ENCODE data around the gene TOM1. TPM values are rescaled to one million over a fixed set of nuclear protein-coding genes. Genes with fewer than 3 reads are reported as not detected.

Gene TOM1
- total RNA-seq, 6 donors from 2014 or later = 79.2 to 194 (median 94.6) TPM

DNA sequence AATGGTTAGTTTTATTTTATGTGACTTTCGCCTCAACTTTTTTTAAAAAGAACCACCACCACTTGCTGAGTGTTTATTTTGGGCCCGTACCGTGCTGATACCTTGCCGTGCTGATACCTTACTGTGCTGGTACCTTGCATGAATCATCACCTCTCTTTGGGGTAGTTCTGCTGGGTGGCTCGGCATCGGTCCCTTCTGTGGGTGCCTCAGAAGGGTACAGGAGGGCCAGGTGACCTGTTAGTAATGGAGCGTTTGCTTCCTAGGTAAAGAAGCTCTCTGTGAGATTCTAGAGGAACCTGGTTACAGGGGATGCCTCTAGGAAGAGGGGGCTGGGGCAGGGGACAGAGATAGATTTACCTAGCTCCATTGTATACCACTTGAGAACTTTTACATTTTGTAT lies 17.1 kb downstream of the TOM1 start:
- Histone ChIP-seq H3K27me3 (no peaks in the 10 kb centered on the region), H3K9me3 (no peaks in the 10 kb centered on the region), H3K36me3 (peaks cover 13 to 55% (median 44%) of the 10 kb centered on the region in 4 donors), H3K4me3 (no peak overlapping the region), H3K27ac (no peak overlapping the region), H3K4me1 (peaks cover 25 to 44% (median 32%) of the 10 kb centered on the region in 4 donors)
- WGBS, 2 donors = 93 to 94% methylated on average over 7 of the region's 7 CpGs
- no peak for TF ChIP-seq POLR2A (IDR thresholded peaks at IDR 0.05)
- no peak for TF ChIP-seq EP300 (IDR thresholded peaks at IDR 0.05)
- TF ChIP-seq, protein P1, sequence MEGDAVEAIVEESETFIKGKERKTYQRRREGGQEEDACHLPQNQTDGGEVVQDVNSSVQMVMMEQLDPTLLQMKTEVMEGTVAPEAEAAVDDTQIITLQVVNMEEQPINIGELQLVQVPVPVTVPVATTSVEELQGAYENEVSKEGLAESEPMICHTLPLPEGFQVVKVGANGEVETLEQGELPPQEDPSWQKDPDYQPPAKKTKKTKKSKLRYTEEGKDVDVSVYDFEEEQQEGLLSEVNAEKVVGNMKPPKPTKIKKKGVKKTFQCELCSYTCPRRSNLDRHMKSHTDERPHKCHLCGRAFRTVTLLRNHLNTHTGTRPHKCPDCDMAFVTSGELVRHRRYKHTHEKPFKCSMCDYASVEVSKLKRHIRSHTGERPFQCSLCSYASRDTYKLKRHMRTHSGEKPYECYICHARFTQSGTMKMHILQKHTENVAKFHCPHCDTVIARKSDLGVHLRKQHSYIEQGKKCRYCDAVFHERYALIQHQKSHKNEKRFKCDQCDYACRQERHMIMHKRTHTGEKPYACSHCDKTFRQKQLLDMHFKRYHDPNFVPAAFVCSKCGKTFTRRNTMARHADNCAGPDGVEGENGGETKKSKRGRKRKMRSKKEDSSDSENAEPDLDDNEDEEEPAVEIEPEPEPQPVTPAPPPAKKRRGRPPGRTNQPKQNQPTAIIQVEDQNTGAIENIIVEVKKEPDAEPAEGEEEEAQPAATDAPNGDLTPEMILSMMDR (IDR thresholded peaks at IDR 0.05) = no peak
- no peak for TF ChIP-seq POLR2AphosphoS5 (IDR thresholded peaks at IDR 0.05)
- ATAC-seq (ENCODE audit: low FRiP score in 2 of 2) (no peak), DNase-seq (no peak)

DNA sequence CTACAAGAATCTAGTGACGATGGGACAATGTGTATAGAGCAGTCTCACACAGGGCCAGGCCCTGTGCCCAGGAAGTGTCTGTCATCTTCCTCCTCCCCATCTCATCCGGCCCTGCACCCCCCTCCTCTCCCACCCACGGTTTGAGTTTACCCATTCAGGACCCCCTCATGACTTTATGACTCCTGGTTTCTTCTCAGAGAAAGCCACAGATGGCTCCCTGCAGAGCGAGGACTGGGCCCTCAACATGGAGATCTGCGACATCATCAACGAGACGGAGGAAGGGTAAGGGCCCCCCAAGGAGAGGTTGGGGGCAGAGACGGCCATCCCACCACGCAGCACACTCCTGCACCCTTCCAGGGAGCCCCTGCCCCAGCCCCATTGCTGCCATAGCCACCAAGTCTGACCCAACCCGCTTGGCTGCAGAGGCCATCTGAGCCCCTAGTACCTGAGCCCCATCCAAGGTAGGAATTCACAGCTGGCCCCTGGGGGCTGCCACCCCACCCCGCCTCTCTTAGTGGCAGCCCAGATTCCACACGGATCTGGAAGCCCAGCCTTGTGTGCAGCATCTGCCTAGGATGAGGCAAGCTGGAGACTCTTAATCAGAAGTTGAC lies 18.1 kb downstream of the TOM1 start:
- DNase-seq = no peak
- Histone ChIP-seq H3K4me1 (peaks cover 18 to 33% (median 24%) of the 10 kb centered on the region in 4 donors), H3K4me3 (no peak overlapping the region), H3K27me3 (no peaks in the 10 kb centered on the region), H3K27ac (no peak overlapping the region), H3K36me3 (peaks cover 22 to 65% (median 54%) of the 10 kb centered on the region in 4 donors), H3K9me3 (no peaks in the 10 kb centered on the region)
- TF ChIP-seq, protein P1 (IDR thresholded peaks at IDR 0.05) = no peak
- TF ChIP-seq POLR2AphosphoS5 (IDR thresholded peaks at IDR 0.05) (no peak), EP300 (IDR thresholded peaks at IDR 0.05) (no peak), POLR2A (IDR thresholded peaks at IDR 0.05) (no peak)
- ATAC-seq (ENCODE audit: low FRiP score in 2 of 2) = no peak
- 87 to 91% methylated on average over 9 to 12 of the region's 12 CpGs for WGBS, 2 donors

DNA sequence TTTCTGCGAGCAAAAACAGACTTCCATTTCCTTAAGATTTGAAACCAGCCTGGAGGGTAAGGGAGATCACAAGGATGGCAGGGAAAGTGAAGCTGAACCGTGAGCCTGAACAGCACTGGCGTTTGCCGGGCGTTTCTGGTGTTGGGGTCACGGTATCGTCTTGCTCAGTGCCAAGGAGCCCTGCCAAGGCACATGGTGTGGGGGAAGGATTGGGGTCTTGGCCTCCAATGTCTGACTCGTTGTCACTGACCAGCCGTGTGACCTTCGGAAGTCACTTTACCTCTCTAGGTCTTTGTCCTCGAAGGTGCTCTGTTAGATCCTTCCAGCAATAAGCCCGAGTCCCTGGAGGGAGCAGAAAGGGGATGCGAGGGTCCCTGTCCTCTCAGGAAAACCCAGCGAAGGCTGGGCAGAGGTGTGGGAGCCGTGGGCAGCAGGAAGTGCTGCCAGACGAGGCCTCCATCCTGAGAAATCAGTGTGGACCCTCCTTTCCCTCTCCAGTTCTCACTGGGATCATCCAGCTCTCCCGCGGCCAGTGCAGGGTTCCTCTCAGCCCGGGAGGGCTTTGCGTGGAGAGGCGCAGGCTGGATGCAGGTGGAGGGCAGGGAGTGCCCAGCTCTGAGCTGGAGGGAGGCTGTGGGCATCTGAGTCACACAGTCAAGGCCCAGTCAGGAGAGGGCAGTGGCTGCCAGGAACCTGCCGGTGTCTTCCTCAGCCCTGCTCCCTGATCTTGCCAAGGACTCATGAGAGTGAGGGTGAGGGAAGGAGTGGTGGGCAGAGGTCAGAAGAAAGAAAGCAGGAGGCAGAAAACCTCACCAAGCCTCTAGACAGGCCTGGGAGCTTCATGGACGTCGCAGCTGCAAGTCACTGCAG lies 18.9 kb downstream of the TOM1 start:
- no peak overlapping the region for H3K27ac ChIP-seq
- DNase-seq = no peak

DNA sequence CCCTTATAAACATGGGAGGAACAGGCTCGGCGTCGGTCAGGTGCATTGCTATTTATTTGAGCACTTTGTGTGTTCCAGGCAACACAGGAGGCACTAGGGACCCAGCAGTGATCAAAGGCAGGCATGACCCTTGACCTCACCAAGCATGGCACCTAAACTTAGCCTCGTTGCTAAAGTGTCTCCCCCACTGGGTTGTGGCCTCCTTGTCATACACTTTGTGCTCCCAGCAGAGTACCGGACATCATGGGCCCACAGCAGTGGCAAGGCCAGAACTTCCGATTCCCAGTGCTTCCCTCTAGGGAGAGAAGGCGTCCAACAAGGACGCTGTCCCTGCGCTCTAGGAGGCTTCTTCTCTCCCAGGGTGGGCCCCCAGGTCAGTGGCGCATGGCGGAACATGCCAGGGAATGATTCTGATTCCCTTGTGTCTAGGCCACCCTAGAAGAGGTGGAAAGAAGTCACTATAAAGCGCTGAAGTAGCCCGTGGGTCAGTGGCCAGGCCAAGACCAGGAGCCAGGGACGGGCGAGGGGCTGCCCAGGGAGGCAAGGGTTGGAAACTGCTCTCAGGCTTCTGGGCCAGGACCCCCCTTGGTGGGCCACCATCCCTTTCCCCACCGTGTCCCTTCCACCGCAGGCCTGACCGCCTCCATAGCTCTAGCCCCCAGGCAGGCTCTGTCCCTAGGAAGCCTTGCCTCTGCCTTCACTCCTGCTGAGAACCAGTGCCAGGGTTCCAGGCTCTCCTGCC lies 19.7 kb downstream of the TOM1 start:
- TF ChIP-seq POLR2AphosphoS5 (IDR thresholded peaks at IDR 0.05) (no peak), EP300 (IDR thresholded peaks at IDR 0.05) (no peak), POLR2A (IDR thresholded peaks at IDR 0.05) (no peak)
- TF ChIP-seq, protein P1 (IDR thresholded peaks at IDR 0.05) = no peak
- no peak for ATAC-seq (ENCODE audit: low FRiP score in 2 of 2)
- Histone ChIP-seq H3K27ac (no peak overlapping the region), H3K9me3 (no peaks in the 10 kb centered on the region), H3K4me3 (no peak overlapping the region), H3K4me1 (peaks cover 3 to 17% (median 11%) of the 10 kb centered on the region in 4 donors), H3K27me3 (no peaks in the 10 kb centered on the region), H3K36me3 (peaks cover 35 to 81% (median 66%) of the 10 kb centered on the region in 4 donors)
- WGBS, 2 donors = 93 to 94% methylated on average over 10 to 18 of the region's 18 CpGs
- DNase-seq = no peak

More for the DNA sequence above, 18.9 kb downstream of the TOM1 start:
- Histone ChIP-seq H3K4me1 (peaks cover 10 to 25% (median 16%) of the 10 kb centered on the region in 4 donors), H3K36me3 (peaks cover 30 to 73% (median 62%) of the 10 kb centered on the region in 4 donors), H3K9me3 (no peaks in the 10 kb centered on the region), H3K27me3 (no peaks in the 10 kb centered on the region), H3K4me3 (no peak overlapping the region)
- ATAC-seq (ENCODE audit: low FRiP score in 2 of 2) = no peak
- TF ChIP-seq EP300 (IDR thresholded peaks at IDR 0.05) (no peak), POLR2AphosphoS5 (IDR thresholded peaks at IDR 0.05) (no peak), POLR2A (IDR thresholded peaks at IDR 0.05) (no peak)
- TF ChIP-seq, protein P1 (IDR thresholded peaks at IDR 0.05) = no peak
- 90 to 93% methylated on average over 24 of the region's 24 CpGs for WGBS, 2 donors

Measured in upper lobe of left lung (tissue), 6 donors.